Endodermal cell (in vitro differentiated cells): ENCODE results near the gene HMCN2. TPM values are rescaled to one million over a fixed set of nuclear protein-coding genes. Genes with fewer than 3 reads are reported as not detected.

Source experiments
- DNase-seq: peaks from one replicate; pipeline ENCODE4 v3.0.0-alpha.2; 2017
- H3K27ac ChIP-seq: 2 replicates; pipeline ENCODE4 v1.5.1; 2013; ENCODE audit warnings: mild to moderate bottlenecking, low read depth, low read length, moderate library complexity
- H3K27me3 ChIP-seq: 2 replicates; pipeline ENCODE4 v1.6.1; 2013; ENCODE audit warnings: mild to moderate bottlenecking, low read length, moderate library complexity; ENCODE audit not compliant: insufficient read depth, control insufficient read depth, poor library complexity, severe bottlenecking
- H3K36me3 ChIP-seq: 2 replicates; pipeline ENCODE4 v1.7.0; 2013; ENCODE audit warnings: mild to moderate bottlenecking, low read length, moderate library complexity; ENCODE audit not compliant: control insufficient read depth, insufficient read depth
- H3K4me1 ChIP-seq: one replicate; pipeline ENCODE4 v1.7.0; 2013; ENCODE audit warnings: low read length; ENCODE audit not compliant: control insufficient read depth, insufficient read depth
- H3K4me3 ChIP-seq: 2 replicates; pipeline ENCODE4 v1.5.1; 2013; ENCODE audit warnings: mild to moderate bottlenecking, low read length, moderate library complexity
- H3K9ac ChIP-seq: 2 replicates; pipeline ENCODE4 v1.6.1; 2013; ENCODE audit warnings: mild to moderate bottlenecking, low read length, moderate library complexity; ENCODE audit not compliant: poor library complexity, severe bottlenecking; ENCODE audit errors: extremely low read depth
- H3K9me3 ChIP-seq: 2 replicates; pipeline ENCODE4 v1.6.1; 2013; ENCODE audit warnings: mild to moderate bottlenecking, low read length, moderate library complexity; ENCODE audit not compliant: control insufficient read depth
- H3K27ac Mint-ChIP-seq: 2 replicates; pipeline ENCODE4 v1.8.0; 2020; ENCODE audit warnings: mixed read lengths
- H3K27me3 Mint-ChIP-seq: 2 replicates; pipeline ENCODE4 v1.8.0; 2021; ENCODE audit warnings: mild to moderate bottlenecking, mixed read lengths; ENCODE audit not compliant: insufficient read depth
- H3K36me3 Mint-ChIP-seq: 2 replicates; pipeline ENCODE4 v1.8.0; 2020; ENCODE audit warnings: low read depth, mixed read lengths
- H3K4me1 Mint-ChIP-seq: 2 replicates; pipeline ENCODE4 v1.8.0; 2020; ENCODE audit warnings: mixed read lengths
- H3K4me3 Mint-ChIP-seq: 2 replicates; pipeline ENCODE4 v1.8.0; 2020; ENCODE audit warnings: mild to moderate bottlenecking, moderate library complexity, mixed read lengths
- H3K9me3 Mint-ChIP-seq: 2 replicates; pipeline ENCODE4 v1.8.0; 2020; ENCODE audit warnings: mild to moderate bottlenecking, mixed read lengths
- WGBS, 2 experiments: methylation state at CpG; one replicate each; pipeline versions ENCODE4 v1.1.5 to v1.1.7; 2013; ENCODE audit warnings: missing lambda C conversion rate in 2 of 2, mixed read lengths in 1 of 2; ENCODE audit not compliant: insufficient coverage in 1 of 2, insufficient read length in 1 of 2; 5-methylcytosine and 5-hydroxymethylcytosine counted together
- total RNA-seq, 2 donors: library from RNA; stranded (reverse); fragmentation: NEBNext Ultra II Directional in 1 of 2; extraction: Animal tissue kit (Norgen Biotek cat#: 25700) in 1 of 2; gene quantifications; 2 replicates in 1 of 2; 3 replicates in 1 of 2; pipeline ENCODE4 v1.2.1, GENCODE V29; 2021
- TF ChIP-seq, protein P1 (sequence below): fragments of 200-600 bp; sonication (generic); conservative IDR thresholded peaks from 2 replicates; pipeline ENCODE4 v1.5.0; 2021; ENCODE audit warnings: antibody characterized with exemption, mild to moderate bottlenecking

The HMCN2 gene
- total RNA-seq, 2 donors from 2014 or later, result 3.3 to 3.9 TPM

DNA sequence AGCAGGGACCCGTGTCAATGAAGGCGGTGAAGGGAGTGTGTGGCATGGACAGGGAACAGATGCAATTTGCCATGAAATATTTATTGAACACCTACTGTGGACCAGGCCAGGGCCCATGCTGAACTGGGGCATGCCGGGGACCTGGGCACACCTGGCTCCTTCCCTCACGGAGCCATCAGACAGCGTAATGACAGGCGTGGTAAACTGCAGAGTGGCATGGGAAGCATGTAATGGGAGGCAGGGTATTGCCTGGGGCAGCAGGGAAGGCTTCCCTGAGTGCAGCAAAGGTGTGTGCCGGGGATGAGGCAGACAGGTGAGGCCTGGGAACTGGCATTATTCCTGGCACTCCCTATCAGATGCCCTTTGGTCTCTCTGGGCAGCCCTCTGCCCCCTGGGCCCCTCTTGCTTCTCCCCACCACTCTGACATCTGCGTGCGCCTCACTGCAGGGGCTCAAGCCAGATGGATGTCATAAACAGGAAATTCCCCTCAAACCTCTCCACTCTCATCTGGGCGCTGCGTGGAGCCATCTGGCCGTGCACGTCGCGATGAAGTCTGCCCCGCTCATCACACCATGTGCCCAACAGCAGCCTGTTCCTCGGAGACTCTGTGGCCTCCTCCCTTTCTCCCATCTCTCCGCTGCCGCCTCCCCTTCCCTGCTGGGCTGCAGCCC, 67.6 kb downstream of the HMCN2 start:
- no peak overlapping the region for H3K4me3 Mint-ChIP-seq

GRCh38 chr9:130333712-130334062, 68.1 kb downstream of the HMCN2 start:
- Histone ChIP-seq H3K9me3 (no peaks in the 10 kb centered on the region), H3K27me3 (no peaks in the 10 kb centered on the region), H3K9ac (no peak overlapping the region), H3K27ac (no peak overlapping the region), H3K4me1 (no peaks in the 10 kb centered on the region), H3K4me3 (no peak overlapping the region), H3K36me3 (no peaks in the 10 kb centered on the region)
- peaks cover 3% of the 10 kb centered on the region for H3K4me1 Mint-ChIP-seq
- TF ChIP-seq, protein P1, sequence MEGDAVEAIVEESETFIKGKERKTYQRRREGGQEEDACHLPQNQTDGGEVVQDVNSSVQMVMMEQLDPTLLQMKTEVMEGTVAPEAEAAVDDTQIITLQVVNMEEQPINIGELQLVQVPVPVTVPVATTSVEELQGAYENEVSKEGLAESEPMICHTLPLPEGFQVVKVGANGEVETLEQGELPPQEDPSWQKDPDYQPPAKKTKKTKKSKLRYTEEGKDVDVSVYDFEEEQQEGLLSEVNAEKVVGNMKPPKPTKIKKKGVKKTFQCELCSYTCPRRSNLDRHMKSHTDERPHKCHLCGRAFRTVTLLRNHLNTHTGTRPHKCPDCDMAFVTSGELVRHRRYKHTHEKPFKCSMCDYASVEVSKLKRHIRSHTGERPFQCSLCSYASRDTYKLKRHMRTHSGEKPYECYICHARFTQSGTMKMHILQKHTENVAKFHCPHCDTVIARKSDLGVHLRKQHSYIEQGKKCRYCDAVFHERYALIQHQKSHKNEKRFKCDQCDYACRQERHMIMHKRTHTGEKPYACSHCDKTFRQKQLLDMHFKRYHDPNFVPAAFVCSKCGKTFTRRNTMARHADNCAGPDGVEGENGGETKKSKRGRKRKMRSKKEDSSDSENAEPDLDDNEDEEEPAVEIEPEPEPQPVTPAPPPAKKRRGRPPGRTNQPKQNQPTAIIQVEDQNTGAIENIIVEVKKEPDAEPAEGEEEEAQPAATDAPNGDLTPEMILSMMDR, result no peak
- no peak overlapping the region for H3K4me3 Mint-ChIP-seq
- DNase-seq, result no peak
- 87 to 89% methylated on average over 5 of the region's 5 CpGs for WGBS, 2 experiments
- H3K27me3 Mint-ChIP-seq, result no peaks in the 10 kb centered on the region
- H3K9me3 Mint-ChIP-seq, result no peaks in the 10 kb centered on the region
- no peaks in the 10 kb centered on the region for H3K36me3 Mint-ChIP-seq
- H3K27ac Mint-ChIP-seq, result peak overlapping the region; percentile 24

More for the DNA sequence above, 67.6 kb downstream of the HMCN2 start:
- Histone ChIP-seq H3K27me3 (no peaks in the 10 kb centered on the region), H3K4me1 (peaks cover 4% of the 10 kb centered on the region), H3K27ac (no peak overlapping the region), H3K4me3 (no peak overlapping the region), H3K9ac (no peak overlapping the region), H3K36me3 (no peaks in the 10 kb centered on the region), H3K9me3 (no peaks in the 10 kb centered on the region)
- Mint-ChIP-seq H3K9me3 (no peaks in the 10 kb centered on the region), H3K27me3 (no peaks in the 10 kb centered on the region), H3K4me1 (peaks cover 8% of the 10 kb centered on the region), H3K27ac (no peak overlapping the region), H3K36me3 (no peaks in the 10 kb centered on the region)
- TF ChIP-seq, protein P1, result no peak
- 86% methylated on average over 14 to 19 of the region's 19 CpGs for WGBS, 2 experiments
- DNase-seq, result no peak

GRCh38 chr9:130334915-130335314, 69.4 kb downstream of the HMCN2 start:
- H3K27me3 ChIP-seq, result no peaks in the 10 kb centered on the region
- H3K27ac Mint-ChIP-seq, result no peak overlapping the region
- no peak overlapping the region for H3K9ac ChIP-seq
- H3K4me1 Mint-ChIP-seq, result no peaks in the 10 kb centered on the region
- H3K9me3 ChIP-seq, result no peaks in the 10 kb centered on the region
- DNase-seq, result no peak
- no peaks in the 10 kb centered on the region for H3K36me3 Mint-ChIP-seq
- H3K4me3 Mint-ChIP-seq, result no peak overlapping the region
- H3K4me3 ChIP-seq, result no peak overlapping the region
- no peaks in the 10 kb centered on the region for H3K36me3 ChIP-seq
- H3K4me1 ChIP-seq, result no peaks in the 10 kb centered on the region
- H3K27ac ChIP-seq, result no peak overlapping the region
- H3K9me3 Mint-ChIP-seq, result no peaks in the 10 kb centered on the region
- no peaks in the 10 kb centered on the region for H3K27me3 Mint-ChIP-seq
- TF ChIP-seq, protein P1, result no peak
- WGBS, 2 experiments, result 90 to 92% methylated on average over 3 to 4 of the region's 4 CpGs
